GM19395 (cell line): ENCODE results near the gene CCDC142.
A peak's percentile ranks its signal among the peaks of the same experiment; 100 is the strongest.
"Not testable (repeated sequence)": the region's sequence is repeated elsewhere in the genome, so short reads cannot be mapped to it uniquely, and the experiment has no call there.

Source experiments
- ATAC-seq: cut with Tn5 transposase; IDR thresholded peaks from one replicate; pipeline ENCODE4 v1.9.1; 2021; ENCODE audit warnings: mild to moderate bottlenecking, moderate library complexity; ENCODE audit not compliant: unreplicated experiment

CCDC142 gene

DNA sequence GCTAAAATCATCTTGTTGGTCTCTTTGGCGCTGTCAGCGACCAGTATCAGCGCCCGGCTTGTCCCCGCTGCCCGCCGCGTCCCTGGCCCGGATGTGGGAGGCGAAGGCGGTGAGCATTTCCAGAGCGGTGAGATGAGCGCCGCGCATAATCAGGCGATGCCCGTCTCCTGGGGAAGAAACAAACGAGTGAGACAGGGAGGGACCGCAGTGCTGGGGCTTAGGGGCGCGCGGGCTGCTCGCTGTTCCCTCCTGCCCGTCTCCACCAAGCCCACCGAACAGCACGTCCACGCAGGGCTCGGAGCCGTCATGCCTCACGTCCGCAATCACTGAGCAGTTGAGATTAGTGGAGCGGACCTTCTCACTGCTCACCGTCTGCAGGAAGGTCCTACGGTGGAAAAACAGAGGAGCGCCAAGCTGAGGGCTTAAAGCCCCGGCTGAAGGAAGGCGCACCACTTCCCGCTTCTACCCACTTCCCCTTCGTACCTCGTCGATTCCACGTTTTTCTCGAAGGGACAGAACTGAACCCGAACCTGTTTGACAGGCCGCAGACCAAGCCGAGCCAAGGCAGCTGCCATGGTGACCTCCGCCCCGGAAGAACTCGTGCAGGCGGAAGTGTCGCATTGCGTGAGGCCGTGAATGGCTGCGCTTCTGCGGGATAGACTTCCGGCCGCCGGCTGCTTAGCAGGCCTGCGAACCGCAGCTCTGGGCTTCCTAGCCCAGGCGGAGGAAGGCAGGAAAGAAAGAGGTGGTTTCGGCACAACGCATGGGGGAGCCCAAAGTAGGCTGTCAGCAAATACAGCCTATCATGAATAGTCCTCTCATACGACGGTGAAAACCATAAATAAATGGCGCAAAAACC, 10.5 kb downstream of the CCDC142 start, which contains the start of gene MRPL53:
Gene MRPL53, minus strand, starts transcription at position 595 of the 859 bp plus-strand sequence. Its CDS starts 20 bp downstream, at position 575.
- ATAC-seq, result peak; percentile 87

GRCh38 chr2:74471332-74472065, 11.3 kb downstream of the CCDC142 start:
- ATAC-seq, result no peak

DNA sequence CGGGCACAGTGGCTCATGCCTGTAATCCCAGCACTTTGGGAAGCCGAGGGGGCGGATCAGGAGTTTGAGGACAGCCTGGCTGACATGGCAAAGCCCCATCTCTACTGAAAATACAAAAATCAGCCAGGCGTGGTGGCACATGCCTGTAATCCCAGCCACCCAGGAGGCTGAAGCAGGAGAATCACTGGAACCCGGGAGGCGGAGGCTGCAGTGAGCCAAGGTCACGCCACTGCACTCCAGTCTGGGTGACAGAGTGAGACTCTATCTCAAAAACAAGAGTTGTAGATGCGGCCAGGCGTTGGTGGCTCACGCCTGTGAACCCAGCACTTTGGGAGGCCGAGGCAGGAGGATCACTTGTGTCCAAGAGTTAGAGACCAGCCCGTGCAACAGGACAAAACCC, 12.1 kb downstream of the CCDC142 start:
- ATAC-seq, result not testable (repeated sequence)

DNA sequence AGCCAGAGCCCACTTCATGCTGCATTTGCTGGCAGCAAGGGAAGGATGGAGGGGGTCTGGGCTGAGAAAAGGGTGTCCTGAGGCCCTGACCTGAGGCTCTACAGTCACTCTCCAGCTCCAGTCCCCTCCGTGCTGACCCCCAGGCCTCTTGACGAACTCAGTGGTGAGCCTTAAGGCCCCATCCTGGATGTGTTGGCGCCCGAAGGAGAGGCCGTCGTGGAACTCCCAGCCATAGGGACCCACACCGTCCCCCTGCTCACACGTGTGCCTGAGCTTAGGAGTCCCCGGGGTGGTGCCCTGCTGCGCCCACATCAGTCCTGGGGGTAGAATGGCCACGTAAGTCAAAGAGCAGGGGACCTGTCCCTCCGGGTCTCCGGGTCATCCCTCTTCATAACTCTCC, 18.4 kb downstream of the CCDC142 start:
- no peak for ATAC-seq

- no peak for ATAC-seq
Observed at GRCh38 chr2:74462786-74463105, 20.1 kb downstream of the CCDC142 start.

- no peak for ATAC-seq
Observed at GRCh38 chr2:74462054-74462785, 20.6 kb downstream of the CCDC142 start.

- ATAC-seq, result no peak
Observed at GRCh38 chr2:74461187-74462053, 21.4 kb downstream of the CCDC142 start.

DNA sequence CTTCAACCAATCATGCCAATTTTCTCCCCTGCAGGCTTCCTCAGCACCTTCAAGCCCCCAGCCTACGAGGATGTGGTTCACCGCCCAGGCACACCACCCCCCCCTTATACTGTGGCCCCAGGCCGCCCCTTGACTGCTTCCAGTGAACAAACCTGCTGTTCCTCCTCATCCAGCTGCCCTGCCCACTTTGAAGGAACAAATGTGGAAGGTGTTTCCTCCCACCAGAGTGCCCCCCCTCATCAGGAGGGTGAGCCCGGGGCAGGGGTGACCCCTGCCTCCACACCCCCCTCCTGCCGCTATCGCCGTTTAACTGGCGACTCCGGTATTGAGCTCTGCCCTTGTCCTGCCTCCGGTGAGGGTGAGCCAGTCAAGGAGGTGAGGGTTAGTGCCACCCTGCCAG, 22.6 kb downstream of the CCDC142 start:
- ATAC-seq, result not testable (repeated sequence)

DNA sequence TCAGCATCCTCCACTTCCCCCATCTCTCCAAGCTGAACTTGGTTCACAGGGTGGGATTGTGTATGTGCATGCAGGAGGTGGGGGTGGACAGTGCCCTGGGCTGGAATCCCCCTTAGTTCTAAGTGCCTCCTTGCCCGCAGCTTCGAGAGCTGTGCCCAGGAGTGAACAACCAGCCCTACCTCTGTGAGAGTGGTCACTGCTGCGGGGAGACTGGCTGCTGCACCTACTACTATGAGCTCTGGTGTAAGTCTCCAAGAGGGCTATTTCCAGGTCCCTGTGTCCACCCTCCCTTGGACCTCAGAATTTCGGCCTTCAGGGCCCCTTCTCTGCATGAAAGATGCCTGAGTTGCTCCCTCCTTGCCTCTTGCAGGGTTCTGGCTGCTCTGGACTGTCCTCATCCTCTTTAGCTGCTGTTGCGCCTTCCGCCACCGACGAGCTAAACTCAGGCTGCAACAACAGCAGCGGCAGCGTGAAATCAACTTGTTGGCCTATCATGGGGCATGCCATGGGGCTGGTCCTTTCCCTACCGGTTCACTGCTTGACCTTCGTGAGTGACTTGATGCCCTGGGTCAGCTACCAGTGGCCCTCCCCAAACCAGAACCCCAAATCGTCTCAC, 23.2 kb downstream of the CCDC142 start:
- ATAC-seq, result not testable (repeated sequence)

DNA sequence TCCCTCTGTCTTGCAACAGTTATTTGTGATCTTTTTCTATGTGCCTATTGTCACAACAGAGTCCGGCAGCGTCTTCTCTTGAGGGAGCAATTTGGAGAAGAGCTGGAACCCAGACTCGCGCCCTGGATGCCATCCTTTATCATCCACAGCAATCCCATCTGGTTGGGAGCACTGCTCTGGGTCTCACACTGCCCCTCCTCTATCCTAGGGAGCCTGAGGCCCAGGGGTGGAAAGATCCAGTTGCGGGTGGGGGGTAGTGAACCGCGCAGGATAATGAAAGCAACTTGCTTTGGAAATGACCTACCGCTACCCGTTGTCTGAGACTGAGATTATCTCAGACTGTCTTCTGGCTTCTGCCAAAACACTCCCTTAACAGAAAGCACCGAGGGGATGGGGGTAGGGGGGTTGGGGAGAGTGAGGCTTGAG, 23.8 kb downstream of the CCDC142 start:
- no peak for ATAC-seq

DNA sequence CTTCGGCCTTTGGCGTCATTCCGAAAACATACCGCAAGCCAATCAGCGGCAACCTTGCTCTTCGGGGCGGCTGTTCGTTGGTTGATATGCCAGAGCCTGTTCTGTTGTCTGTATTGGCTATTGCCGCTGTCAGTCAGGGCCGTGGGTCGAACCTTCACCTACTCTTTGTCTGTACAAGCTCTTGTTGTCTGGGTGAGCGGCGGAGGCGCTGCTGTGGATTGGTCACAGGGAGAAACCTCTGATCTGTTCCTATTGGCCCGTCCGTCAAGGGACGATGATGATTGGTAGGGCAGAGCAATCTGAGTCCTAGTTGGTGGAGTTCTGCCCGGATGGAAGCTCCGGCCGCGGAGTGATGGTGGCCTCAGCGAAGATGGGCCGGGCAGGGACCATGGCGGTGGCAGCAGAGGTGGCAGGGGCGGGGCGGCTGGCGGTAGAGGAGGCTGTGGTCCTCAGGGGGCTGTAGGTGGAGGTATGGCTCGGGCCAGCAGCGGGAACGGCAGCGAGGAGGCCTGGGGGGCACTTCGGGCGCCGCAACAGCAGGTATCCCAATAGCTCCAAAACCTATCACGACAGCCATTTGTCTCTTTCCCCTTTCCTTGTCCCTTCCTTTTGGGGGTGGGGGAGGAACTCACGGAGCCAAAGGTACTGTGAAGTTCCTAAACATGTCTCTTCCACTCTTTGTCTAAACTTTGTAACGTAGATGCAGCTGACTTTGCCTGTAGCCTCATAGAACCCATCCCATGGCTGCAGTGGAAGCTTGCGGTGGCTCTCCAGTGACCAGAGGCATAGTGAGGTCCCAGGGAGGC, 24.5 kb downstream of the CCDC142 start, which contains the start of gene WBP1:
Gene WBP1, plus strand, starts transcription at position 307 of the 806 bp plus-strand sequence. Its CDS starts 165 bp downstream, at position 472.
- ATAC-seq, result peak; percentile 84

- peak; percentile 42 for ATAC-seq
Observed at GRCh38 chr2:74457549-74458131, 25.2 kb downstream of the CCDC142 start.

DNA sequence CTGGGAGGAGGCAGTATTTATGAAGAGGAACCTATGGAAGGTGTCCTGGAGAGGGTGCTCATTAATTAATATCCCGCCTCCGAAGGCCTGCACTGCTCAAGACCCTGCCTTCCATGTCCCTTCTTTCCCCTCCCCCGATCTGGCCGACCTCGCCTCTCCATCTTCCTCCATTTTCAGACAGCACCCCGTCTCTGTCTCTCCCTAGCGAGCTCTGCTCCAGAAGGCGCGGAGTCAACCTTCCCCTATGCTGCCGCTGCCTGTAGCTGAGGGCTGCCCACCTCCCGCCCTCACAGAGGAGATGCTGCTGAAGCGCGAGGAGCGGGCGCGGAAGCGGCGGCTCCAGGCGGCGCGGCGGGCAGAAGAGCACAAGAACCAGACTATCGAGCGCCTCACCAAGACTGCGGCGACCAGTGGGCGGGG, 25.7 kb downstream of the CCDC142 start:
- ATAC-seq, result no peak

DNA sequence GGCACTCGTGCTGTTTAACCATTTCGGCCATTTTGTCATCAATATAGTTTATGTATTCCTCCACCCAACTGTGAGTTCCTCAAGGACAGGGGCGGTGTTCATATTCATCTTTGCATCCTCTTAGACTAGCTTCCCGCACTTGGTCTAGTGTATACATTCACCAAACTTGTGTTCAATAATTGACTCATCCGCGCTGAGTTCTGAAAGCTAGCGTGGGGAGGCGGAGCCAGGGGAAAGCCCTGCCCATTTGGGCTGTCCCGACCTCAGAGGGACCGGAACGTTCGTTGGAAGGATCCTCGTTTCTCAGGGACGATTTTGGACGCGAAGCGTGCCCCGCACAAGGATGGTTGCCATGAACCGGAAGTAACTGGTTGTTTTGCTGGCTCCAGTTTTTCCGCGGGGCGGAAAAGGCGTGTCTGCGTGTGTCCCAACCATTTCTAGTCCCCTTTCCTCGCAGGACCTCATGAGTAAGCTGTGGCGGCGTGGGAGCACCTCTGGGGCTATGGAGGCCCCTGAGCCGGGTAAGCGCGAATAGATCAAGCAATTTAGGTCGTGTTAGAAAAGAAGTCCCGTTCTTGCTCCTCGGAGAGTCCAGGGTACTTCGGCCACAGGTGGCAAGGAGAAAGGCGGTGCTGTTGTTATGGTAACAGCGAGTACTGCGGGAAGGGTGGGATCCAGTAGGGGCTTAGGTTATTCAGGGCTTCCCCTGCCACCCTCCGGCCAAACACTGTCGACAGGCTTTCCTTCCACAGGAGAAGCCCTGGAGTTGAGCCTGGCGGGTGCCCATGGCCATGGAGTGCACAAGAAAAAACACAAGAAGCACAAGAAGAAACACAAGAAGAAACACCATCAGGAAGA, 27.9 kb downstream of the CCDC142 start, which contains the start of gene INO80B:
Gene INO80B, plus strand, starts transcription at position 434 of the 858 bp plus-strand sequence. Its CDS starts 30 bp downstream, at position 464.
- ATAC-seq, result peak; percentile 42

DNA sequence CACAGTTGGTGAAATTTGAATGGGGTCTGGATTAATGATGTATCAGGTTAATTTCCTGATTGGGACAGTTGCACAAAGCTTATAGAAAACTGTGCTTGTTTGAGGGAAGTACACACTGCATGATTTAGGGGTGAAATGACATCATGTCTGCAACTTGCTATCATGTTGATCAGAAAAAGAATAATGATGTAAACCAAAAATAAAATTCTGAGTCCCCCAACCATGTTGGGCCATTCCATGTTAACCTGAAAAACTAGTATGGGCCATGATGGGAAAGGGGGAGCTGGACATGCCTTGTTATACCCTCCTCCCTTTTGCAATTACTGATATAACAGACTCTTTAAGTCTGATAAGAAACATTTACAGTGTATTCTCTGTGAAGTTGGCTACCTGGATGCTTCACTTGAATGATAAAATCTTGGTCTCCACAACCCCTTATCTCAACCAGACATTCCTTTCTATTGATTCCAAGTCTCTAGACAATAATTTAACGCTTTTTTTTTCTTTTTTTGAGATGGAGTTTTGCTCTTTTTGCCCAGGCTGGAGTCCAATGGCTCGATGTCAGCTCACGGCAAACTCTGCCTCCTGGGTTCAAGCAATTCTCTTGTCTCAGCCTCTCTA, 32.1 kb downstream of the CCDC142 start:
- no peak for ATAC-seq

DNA sequence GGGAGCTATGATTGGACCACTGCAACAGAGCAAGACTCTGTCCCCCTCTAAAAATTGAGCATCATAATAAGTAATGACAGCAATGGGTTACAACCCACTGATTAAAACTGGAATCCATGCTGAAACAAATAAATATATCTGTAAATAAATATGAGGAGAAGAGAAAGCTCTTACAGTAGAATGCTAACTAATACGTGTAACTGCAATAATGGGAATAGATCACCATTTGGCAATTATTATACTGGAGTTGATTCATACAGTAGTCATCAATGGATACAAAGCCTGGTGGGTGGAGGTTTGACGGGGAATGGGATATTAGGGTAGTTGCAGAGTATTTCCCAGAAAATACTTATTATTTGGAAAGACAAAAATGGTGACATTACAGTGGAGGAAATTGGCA, 34.0 kb downstream of the CCDC142 start:
- ATAC-seq, result no peak
